K562 (cell line): ENCODE measurements around the gene SLC5A12. TPM values are rescaled to one million over a fixed set of nuclear protein-coding genes. Genes with fewer than 3 reads are reported as not detected.

Experiments
- BMI1 ChIP-seq: fragments of 150-350 bp; IDR thresholded peaks from 2 replicates; pipeline ENCODE4 v1.6.1; 2014; ENCODE audit warnings: low read length
- CREB3L1 ChIP-seq: fragments of 450-650 bp; IDR thresholded peaks from 2 replicates; pipeline ENCODE4 v1.6.1; 2014; ENCODE audit warnings: low read depth, mild to moderate bottlenecking, moderate library complexity, borderline replicate concordance
- FOXP1 ChIP-seq: sonication (generic); formaldehyde crosslinking; IDR thresholded peaks from 2 replicates; pipeline ENCODE4 v1.8.0; 2022; ENCODE audit warnings: mild to moderate bottlenecking, missing genetic modification reagents
- GTF2B ChIP-seq: IDR thresholded peaks from 2 replicates; pipeline ENCODE4 v1.6.1; 2011; ENCODE audit not compliant: insufficient read length; ENCODE audit errors: extremely low read depth
- MYNN ChIP-seq, 2 experiments: sonication (generic); formaldehyde crosslinking in 1 of 2; IDR thresholded peaks; 2 replicates each; pipeline versions ENCODE4 v1.5.0 to v1.6.1; 2016 to 2020; ENCODE audit warnings: antibody characterized with exemption in 1 of 2, missing genetic modification reagents in 1 of 2
- NR2C2 ChIP-seq, 2 experiments: fragments of 200-800 bp in 1 of 2; sonication (Bioruptor generic) in 1 of 2; sonication (generic) in 1 of 2; formaldehyde crosslinking in 1 of 2; IDR thresholded peaks; 2 replicates each; pipeline versions ENCODE4 v1.6.1 to v1.8.0; 2016 to 2022; ENCODE audit warnings: mild to moderate bottlenecking in 1 of 2, missing compliant biosample characterization in 1 of 2, missing genetic modification characterization in 1 of 2, missing genetic modification reagents in 1 of 2
- TOE1 ChIP-seq, 2 experiments: fragments of 450-650 bp in 1 of 2; sonication (generic) in 1 of 2; formaldehyde crosslinking in 1 of 2; IDR thresholded peaks; 2 replicates each; pipeline versions ENCODE4 v1.7.1 to v1.8.0; 2016 to 2022; ENCODE audit warnings: borderline replicate concordance in 2 of 2, mild to moderate bottlenecking in 2 of 2, antibody characterized with exemption in 1 of 2, inconsistent platforms in 1 of 2, low read depth in 1 of 2, missing genetic modification reagents in 1 of 2, moderate library complexity in 1 of 2
- ZNF24 ChIP-seq: fragments of 450-650 bp; IDR thresholded peaks from 2 replicates; pipeline ENCODE4 v1.6.1; 2016
- ZNF551 ChIP-seq: fragments of 250-450 bp; sonication (Bioruptor Pico); IDR thresholded peaks from 2 replicates; pipeline ENCODE4 v1.5.0; 2021; ENCODE audit warnings: mild to moderate bottlenecking, moderate library complexity
- ZNF780A ChIP-seq: fragments of 250-450 bp; sonication (Bioruptor Pico); IDR thresholded peaks from 2 replicates; pipeline ENCODE4 v1.5.0; 2021; ENCODE audit warnings: mild to moderate bottlenecking
- polyA plus RNA-seq, 8 experiments: library from polyadenylated mRNA; depleted of rRNA in 4 of 8; stranded (reverse) in 5 of 8; unstranded in 3 of 8; fragments of >200 nt; fragmentation: Nextera tagmentation in 2 of 8; fragmentation: Illumina TruSeq in 1 of 8; extraction: Ambion mirVana in 2 of 8; extraction: Trizol in 1 of 8; gene quantifications; 2 replicates each; pipeline versions ENCODE4 v1.2.1 to v1.2.3, GENCODE V29; 2011 to 2014; ENCODE audit warnings: inconsistent platforms in 1 of 8, missing spikeins in 1 of 8
- total RNA-seq, 7 experiments: library from RNA; depleted of rRNA in 6 of 7; stranded (reverse); fragments of >200 nt in 6 of 7; fragmentation: Illumina TruSeq in 2 of 7; extraction: Trizol in 2 of 7; gene quantifications; 2 replicates each; pipeline versions ENCODE4 v1.2.1 to v1.2.3, GENCODE V29; 2011 to 2021; ENCODE audit warnings: low replicate concordance in 1 of 7
- TF ChIP-seq, protein P1 (sequence below), 2 experiments: fragments of 450-650 bp in 1 of 2; sonication (generic) in 1 of 2; formaldehyde crosslinking in 1 of 2; IDR thresholded peaks; 2 replicates each; pipeline versions ENCODE4 v1.7.1 to v1.9.0; 2016 to 2022; ENCODE audit warnings: inconsistent platforms in 1 of 2, mild to moderate bottlenecking in 1 of 2, missing genetic modification reagents in 1 of 2
- TF ChIP-seq, protein P2 (sequence below): fragments of 450-650 bp; formaldehyde crosslinking; IDR thresholded peaks from 2 replicates; pipeline ENCODE4 v1.4.0; 2020; ENCODE audit warnings: mild to moderate bottlenecking, moderate library complexity

SLC5A12 gene
- total and polyA plus RNA-seq, 9 of the 15 experiments (the other 6 are each of a cell fraction or from before 2014, with no cell fraction given), result 0.03 to 0.16 (median 0.06) TPM; not detected in 5

DNA sequence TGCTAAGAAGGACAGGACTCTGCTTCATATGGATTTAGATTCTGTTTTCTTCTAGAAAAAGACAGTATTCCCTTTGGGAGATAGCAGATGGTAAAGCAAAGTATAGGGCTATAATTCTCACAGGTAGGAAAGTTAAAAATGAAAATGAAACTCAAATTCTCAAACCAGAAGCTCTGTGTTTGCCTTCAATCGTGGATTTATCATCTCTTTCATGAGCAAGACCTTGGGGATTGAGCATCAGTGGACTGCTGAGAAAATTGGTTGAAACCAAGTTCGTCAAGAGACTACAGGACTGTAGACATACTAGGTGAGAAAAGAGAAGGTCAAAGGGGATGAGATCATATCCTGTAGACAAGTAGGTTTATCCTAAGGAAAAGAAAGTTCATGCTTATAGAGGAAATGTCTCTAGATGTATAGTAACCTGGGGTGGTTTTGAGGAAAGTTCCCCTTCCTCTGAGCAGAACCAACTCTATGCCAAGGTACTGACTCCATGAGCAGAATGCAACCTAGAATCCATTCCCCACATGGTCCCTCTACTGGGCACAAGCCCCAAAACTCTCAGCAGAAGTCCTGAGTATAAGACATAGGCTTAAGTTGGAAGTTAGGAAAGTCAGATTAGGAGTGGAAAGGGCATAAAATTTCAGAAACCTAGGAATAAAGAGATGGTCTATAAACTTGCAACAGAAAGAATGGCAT lies 46.5 kb downstream of the SLC5A12 start (continued):
- TF ChIP-seq, protein P1, sequence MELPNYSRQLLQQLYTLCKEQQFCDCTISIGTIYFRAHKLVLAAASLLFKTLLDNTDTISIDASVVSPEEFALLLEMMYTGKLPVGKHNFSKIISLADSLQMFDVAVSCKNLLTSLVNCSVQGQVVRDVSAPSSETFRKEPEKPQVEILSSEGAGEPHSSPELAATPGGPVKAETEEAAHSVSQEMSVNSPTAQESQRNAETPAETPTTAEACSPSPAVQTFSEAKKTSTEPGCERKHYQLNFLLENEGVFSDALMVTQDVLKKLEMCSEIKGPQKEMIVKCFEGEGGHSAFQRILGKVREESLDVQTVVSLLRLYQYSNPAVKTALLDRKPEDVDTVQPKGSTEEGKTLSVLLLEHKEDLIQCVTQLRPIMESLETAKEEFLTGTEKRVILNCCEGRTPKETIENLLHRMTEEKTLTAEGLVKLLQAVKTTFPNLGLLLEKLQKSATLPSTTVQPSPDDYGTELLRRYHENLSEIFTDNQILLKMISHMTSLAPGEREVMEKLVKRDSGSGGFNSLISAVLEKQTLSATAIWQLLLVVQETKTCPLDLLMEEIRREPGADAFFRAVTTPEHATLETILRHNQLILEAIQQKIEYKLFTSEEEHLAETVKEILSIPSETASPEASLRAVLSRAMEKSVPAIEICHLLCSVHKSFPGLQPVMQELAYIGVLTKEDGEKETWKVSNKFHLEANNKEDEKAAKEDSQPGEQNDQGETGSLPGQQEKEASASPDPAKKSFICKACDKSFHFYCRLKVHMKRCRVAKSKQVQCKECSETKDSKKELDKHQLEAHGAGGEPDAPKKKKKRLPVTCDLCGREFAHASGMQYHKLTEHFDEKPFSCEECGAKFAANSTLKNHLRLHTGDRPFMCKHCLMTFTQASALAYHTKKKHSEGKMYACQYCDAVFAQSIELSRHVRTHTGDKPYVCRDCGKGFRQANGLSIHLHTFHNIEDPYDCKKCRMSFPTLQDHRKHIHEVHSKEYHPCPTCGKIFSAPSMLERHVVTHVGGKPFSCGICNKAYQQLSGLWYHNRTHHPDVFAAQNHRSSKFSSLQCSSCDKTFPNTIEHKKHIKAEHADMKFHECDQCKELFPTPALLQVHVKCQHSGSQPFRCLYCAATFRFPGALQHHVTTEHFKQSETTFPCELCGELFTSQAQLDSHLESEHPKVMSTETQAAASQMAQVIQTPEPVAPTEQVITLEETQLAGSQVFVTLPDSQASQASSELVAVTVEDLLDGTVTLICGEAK (IDR thresholded peaks at IDR 0.05), result no peak
- TF ChIP-seq, protein P1 (CRISPR knock-in tag; IDR thresholded peaks at IDR 0.05), result no peak
- TF ChIP-seq NR2C2 (CRISPR knock-in tag; IDR thresholded peaks at IDR 0.05) (no peak), NR2C2 (tag; IDR thresholded peaks at IDR 0.05) (no peak), ZNF551 (CRISPR knock-in tag) (no peak), FOXP1 (no peak), GTF2B (no peak), MYNN (IDR thresholded peaks at IDR 0.05) (no peak), MYNN (CRISPR knock-in tag; IDR thresholded peaks at IDR 0.05) (no peak), ZNF24 (no peak), CREB3L1 (no peak), ZNF780A (CRISPR knock-in tag) (no peak), BMI1 (no peak), TOE1 (IDR thresholded peaks at IDR 0.05; ENCODE audit: borderline replicate concordance) (no peak), TOE1 (CRISPR knock-in tag; IDR thresholded peaks at IDR 0.05; ENCODE audit: borderline replicate concordance, low read depth) (no peak)
- TF ChIP-seq, protein P2, sequence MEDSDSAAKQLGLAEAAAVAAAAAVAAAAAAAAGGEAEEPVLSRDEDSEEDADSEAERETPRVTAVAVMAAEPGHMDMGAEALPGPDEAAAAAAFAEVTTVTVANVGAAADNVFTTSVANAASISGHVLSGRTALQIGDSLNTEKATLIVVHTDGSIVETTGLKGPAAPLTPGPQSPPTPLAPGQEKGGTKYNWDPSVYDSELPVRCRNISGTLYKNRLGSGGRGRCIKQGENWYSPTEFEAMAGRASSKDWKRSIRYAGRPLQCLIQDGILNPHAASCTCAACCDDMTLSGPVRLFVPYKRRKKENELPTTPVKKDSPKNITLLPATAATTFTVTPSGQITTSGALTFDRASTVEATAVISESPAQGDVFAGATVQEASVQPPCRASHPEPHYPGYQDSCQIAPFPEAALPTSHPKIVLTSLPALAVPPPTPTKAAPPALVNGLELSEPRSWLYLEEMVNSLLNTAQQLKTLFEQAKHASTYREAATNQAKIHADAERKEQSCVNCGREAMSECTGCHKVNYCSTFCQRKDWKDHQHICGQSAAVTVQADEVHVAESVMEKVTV (CRISPR knock-in tag), result no peak
